Type B pancreatic cell (in vitro differentiated cells): ENCODE results near the gene BORCS8. TPM values are rescaled to one million over a fixed set of nuclear protein-coding genes. Genes with fewer than 3 reads are reported as not detected.
"Not testable (repeated sequence)": the region's sequence is repeated elsewhere in the genome, so short reads cannot be mapped to it uniquely, and the experiment has no call there.

Experiments
- DNase-seq: peaks from one replicate; pipeline ENCODE4 v3.0.0; 2021; ENCODE audit warnings: mixed read lengths; ENCODE audit not compliant: unreplicated experiment; ENCODE audit errors: extremely low spot score
- H3K27ac Mint-ChIP-seq: 2 replicates; pipeline ENCODE4 v1.8.0; 2021; ENCODE audit warnings: mild to moderate bottlenecking, mixed read lengths
- H3K27me3 Mint-ChIP-seq: 2 replicates; pipeline ENCODE4 v1.8.0; 2021; ENCODE audit warnings: mixed read lengths
- H3K36me3 Mint-ChIP-seq: 2 replicates; pipeline ENCODE4 v1.8.0; 2021; ENCODE audit warnings: mixed read lengths
- H3K4me1 Mint-ChIP-seq: one replicate; pipeline ENCODE4 v1.8.0; 2021; ENCODE audit warnings: mixed read lengths; ENCODE audit not compliant: unreplicated experiment
- H3K4me3 Mint-ChIP-seq: 2 replicates; pipeline ENCODE4 v1.8.0; 2021; ENCODE audit warnings: mild to moderate bottlenecking, mixed read lengths
- H3K9me3 Mint-ChIP-seq: 2 replicates; pipeline ENCODE4 v1.8.0; 2021; ENCODE audit warnings: mixed read lengths
- CTCF ChIP-seq: fragments of 200-600 bp; sonication (generic); conservative IDR thresholded peaks from 2 replicates; pipeline ENCODE4 v1.5.0; 2021; ENCODE audit warnings: antibody characterized with exemption, mild to moderate bottlenecking
- total RNA-seq: library from RNA; stranded (reverse); gene quantifications from 2 replicates; pipeline ENCODE4 v1.2.1, GENCODE V29; 2021; ENCODE audit warnings: low replicate concordance

The BORCS8 gene
- total RNA-seq, 1 donor from 2014 or later, result 28.8 TPM

- DNase-seq, result no peak
- Mint-ChIP-seq H3K4me3 (no peak overlapping the region), H3K9me3 (no peaks in the 10 kb centered on the region), H3K36me3 (no peaks in the 10 kb centered on the region), H3K27me3 (no peaks in the 10 kb centered on the region), H3K4me1 (no peaks in the 10 kb centered on the region), H3K27ac (no peak overlapping the region)
- TF ChIP-seq CTCF, result no peak
These were observed 36.3 kb downstream of the BORCS8 start for GRCh38 chr19:19155495-19156219.

GRCh38 chr19:19154768-19155494 lies 37.0 kb downstream of the BORCS8 start:
- no peak for DNase-seq
- no peaks in the 10 kb centered on the region for H3K4me1 Mint-ChIP-seq
- no peaks in the 10 kb centered on the region for H3K27me3 Mint-ChIP-seq
- H3K27ac Mint-ChIP-seq, result no peak overlapping the region
- no peak for TF ChIP-seq CTCF
- no peak overlapping the region for H3K4me3 Mint-ChIP-seq
- no peaks in the 10 kb centered on the region for H3K36me3 Mint-ChIP-seq
- no peaks in the 10 kb centered on the region for H3K9me3 Mint-ChIP-seq

- H3K27ac Mint-ChIP-seq, result no peak overlapping the region
- no peaks in the 10 kb centered on the region for H3K27me3 Mint-ChIP-seq
- no peak overlapping the region for H3K4me3 Mint-ChIP-seq
- no peak for DNase-seq
- H3K36me3 Mint-ChIP-seq, result no peaks in the 10 kb centered on the region
- H3K9me3 Mint-ChIP-seq, result no peaks in the 10 kb centered on the region
- no peak for TF ChIP-seq CTCF
- H3K4me1 Mint-ChIP-seq, result no peaks in the 10 kb centered on the region
These were observed 39.1 kb downstream of the BORCS8 start for GRCh38 chr19:19152668-19153384.

GRCh38 chr19:19151418-19151817 lies 40.5 kb downstream of the BORCS8 start:
- no peak overlapping the region for H3K4me3 Mint-ChIP-seq

GRCh38 chr19:19149435-19149834 lies 42.5 kb downstream of the BORCS8 start:
- Mint-ChIP-seq H3K27me3 (no peaks in the 10 kb centered on the region), H3K4me1 (no peaks in the 10 kb centered on the region), H3K9me3 (no peaks in the 10 kb centered on the region), H3K27ac (no peak overlapping the region), H3K4me3 (no peak overlapping the region), H3K36me3 (no peaks in the 10 kb centered on the region)
- DNase-seq, result no peak
- TF ChIP-seq CTCF, result no peak

More at GRCh38 chr19:19151418-19151817, 40.5 kb downstream of the BORCS8 start:
- Mint-ChIP-seq H3K27ac (no peak overlapping the region), H3K9me3 (no peaks in the 10 kb centered on the region), H3K27me3 (no peaks in the 10 kb centered on the region), H3K36me3 (no peaks in the 10 kb centered on the region), H3K4me1 (no peaks in the 10 kb centered on the region)
- TF ChIP-seq CTCF, result no peak
- DNase-seq, result no peak

GRCh38 chr19:19148504-19148903 lies 43.4 kb downstream of the BORCS8 start:
- not testable (repeated sequence) for H3K9me3 Mint-ChIP-seq, H3K27me3 Mint-ChIP-seq, H3K4me3 Mint-ChIP-seq, DNase-seq, H3K4me1 Mint-ChIP-seq, H3K36me3 Mint-ChIP-seq, H3K27ac Mint-ChIP-seq
